ENCODE data around the gene UGT1A6. TPM values are rescaled to one million over a fixed set of nuclear protein-coding genes. Genes with fewer than 3 reads are reported as not detected.

UGT1A6 gene
- total RNA-seq, 1 experiment from 2014 or later, result 98.0 TPM

DNA sequence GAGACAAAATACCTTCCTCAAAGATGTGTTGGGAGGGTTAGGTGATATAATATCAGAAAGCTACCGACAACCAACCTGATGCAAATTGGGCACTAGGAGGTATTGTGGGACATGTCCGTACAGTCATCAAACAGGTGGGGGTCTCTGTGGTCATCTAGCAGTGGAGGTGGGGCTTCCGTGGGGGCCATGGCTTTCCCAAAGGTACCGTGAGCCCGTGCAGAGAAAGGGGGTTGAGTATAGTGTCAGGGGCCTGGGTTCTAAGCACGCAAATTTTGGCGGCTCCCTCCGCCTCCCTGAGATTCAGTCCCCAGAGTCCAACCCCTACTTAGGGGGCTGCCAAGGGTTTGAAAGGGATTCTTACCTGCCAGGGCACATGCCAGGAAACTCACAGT is 129.0 kb downstream of the UGT1A6 start:
- no TSS peak for BruUV-seq (replicated peaks)
- TF ChIP-seq, protein P1, sequence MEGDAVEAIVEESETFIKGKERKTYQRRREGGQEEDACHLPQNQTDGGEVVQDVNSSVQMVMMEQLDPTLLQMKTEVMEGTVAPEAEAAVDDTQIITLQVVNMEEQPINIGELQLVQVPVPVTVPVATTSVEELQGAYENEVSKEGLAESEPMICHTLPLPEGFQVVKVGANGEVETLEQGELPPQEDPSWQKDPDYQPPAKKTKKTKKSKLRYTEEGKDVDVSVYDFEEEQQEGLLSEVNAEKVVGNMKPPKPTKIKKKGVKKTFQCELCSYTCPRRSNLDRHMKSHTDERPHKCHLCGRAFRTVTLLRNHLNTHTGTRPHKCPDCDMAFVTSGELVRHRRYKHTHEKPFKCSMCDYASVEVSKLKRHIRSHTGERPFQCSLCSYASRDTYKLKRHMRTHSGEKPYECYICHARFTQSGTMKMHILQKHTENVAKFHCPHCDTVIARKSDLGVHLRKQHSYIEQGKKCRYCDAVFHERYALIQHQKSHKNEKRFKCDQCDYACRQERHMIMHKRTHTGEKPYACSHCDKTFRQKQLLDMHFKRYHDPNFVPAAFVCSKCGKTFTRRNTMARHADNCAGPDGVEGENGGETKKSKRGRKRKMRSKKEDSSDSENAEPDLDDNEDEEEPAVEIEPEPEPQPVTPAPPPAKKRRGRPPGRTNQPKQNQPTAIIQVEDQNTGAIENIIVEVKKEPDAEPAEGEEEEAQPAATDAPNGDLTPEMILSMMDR (IDR thresholded peaks at IDR 0.05; ENCODE audit: unreplicated experiment), result no peak
- intact Hi-C loops (cut with micrococcal nuclease; ENCODE audit: unreplicated experiment), result no loop called here
- Mint-ChIP-seq H3K4me3 (ENCODE audit: low read depth, unreplicated experiment) (no peak overlapping the region), H3K27me3 (ENCODE audit: unreplicated experiment) (peaks cover 20% of the 10 kb centered on the region), H3K9me3 (ENCODE audit: low read depth, unreplicated experiment) (no peaks in the 10 kb centered on the region), H3K27ac (ENCODE audit: unreplicated experiment) (no peak overlapping the region), H3K36me3 (ENCODE audit: insufficient read depth, unreplicated experiment) (peaks cover 5% of the 10 kb centered on the region), H3K4me1 (ENCODE audit: low read depth, unreplicated experiment) (no peaks in the 10 kb centered on the region)
- no peak for DNase-seq
- CTCF ChIA-PET, result no interaction called here

DNA sequence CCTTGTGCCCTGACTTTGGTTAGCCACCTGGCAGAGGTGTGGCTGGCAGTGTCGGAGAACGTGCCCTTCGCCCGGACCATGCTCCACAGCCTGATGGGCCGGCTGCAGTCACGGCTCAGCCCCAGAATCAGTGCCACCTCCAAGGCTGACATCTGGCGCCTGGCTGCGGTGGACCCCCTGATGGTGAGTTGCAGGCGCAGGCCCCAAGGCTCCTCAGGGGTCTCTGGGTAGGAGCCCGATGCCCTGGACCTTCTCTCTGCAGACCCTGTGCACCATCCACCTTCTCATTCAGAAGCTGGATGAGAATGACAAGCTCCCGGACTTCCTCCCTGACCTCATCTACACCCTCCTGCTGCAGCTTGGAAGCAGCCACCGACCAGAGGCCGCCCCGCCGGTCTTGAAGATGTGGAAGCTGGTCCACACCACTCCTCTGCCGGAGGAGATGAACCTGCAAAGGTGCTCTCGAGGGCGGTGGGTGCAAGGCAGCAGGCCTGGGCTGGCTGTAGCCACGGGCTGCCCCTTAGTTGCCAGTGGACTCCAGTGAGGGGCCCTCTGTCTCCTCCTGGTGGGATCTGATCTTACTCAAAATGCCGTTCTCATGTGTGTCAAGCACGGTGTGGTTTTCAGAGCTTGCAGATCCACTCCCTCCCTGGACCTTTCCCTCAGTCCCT is 129.5 kb downstream of the UGT1A6 start:
- Mint-ChIP-seq H3K4me3 (ENCODE audit: low read depth, unreplicated experiment) (no peak overlapping the region), H3K9me3 (ENCODE audit: low read depth, unreplicated experiment) (no peaks in the 10 kb centered on the region), H3K36me3 (ENCODE audit: insufficient read depth, unreplicated experiment) (peaks cover 5% of the 10 kb centered on the region), H3K27ac (ENCODE audit: unreplicated experiment) (no peak overlapping the region), H3K27me3 (ENCODE audit: unreplicated experiment) (peaks cover 20% of the 10 kb centered on the region), H3K4me1 (ENCODE audit: low read depth, unreplicated experiment) (no peaks in the 10 kb centered on the region)
- CTCF ChIA-PET, result no interaction called here
- no peak for DNase-seq
- intact Hi-C loops (cut with micrococcal nuclease; ENCODE audit: unreplicated experiment), result no loop called here
- TF ChIP-seq, protein P1 (IDR thresholded peaks at IDR 0.05; ENCODE audit: unreplicated experiment), result no peak
- no TSS peak for BruUV-seq (replicated peaks)

Other genes with a start within 250 kb of the UGT1A6 start
- 44.2 and 45.8 TPM in 2 replicates for gene USP40, start 126.1 kb upstream of the UGT1A6 start, total RNA-seq (2022)
- gene UGT1A8, start 75.3 kb upstream of the UGT1A6 start, total RNA-seq (2022), result not detected in 2 replicates
- 107 and 120 TPM in 2 replicates for gene UGT1A10, start 56.4 kb upstream of the UGT1A6 start, total RNA-seq (2022)
- 3.5 and 4.3 TPM in 2 replicates for gene UGT1A9, start 21.0 kb upstream of the UGT1A6 start, total RNA-seq (2022)
- 7.2 and 7.8 TPM in 2 replicates for gene UGT1A7, start 11.0 kb upstream of the UGT1A6 start, total RNA-seq (2022)
- gene UGT1A5, start 20.0 kb downstream of the UGT1A6 start, total RNA-seq (2022), result 7.1 and 7.3 TPM in 2 replicates
- 6.1 TPM in 2 replicates for gene UGT1A4, start 25.8 kb downstream of the UGT1A6 start, total RNA-seq (2022)
- gene UGT1A3, start 36.2 kb downstream of the UGT1A6 start, total RNA-seq (2022), result 5.9 and 6.0 TPM in 2 replicates
- gene UGT1A1, start 67.4 kb downstream of the UGT1A6 start, total RNA-seq (2022), result 26.7 and 43.9 TPM in 2 replicates
- gene MROH2A, start 85.4 kb downstream of the UGT1A6 start, total RNA-seq (2022), result 0.33 and 0.76 TPM in 2 replicates
- 58.5 and 71.0 TPM in 2 replicates for gene HJURP, start 161.6 kb downstream of the UGT1A6 start, total RNA-seq (2022)
- 1.1 and 1.5 TPM in 2 replicates for gene TRPM8, start 224.5 kb downstream of the UGT1A6 start, total RNA-seq (2022)

All from Calu3 (cell line).